T-helper 22 cell (primary cell): ENCODE measurements around the gene PPP1R14D.

Source experiments
- DNase-seq: peaks from one replicate; pipeline ENCODE4 v3.0.0-alpha.2; 2020; ENCODE audit warnings: low read depth

Gene PPP1R14D

DNA sequence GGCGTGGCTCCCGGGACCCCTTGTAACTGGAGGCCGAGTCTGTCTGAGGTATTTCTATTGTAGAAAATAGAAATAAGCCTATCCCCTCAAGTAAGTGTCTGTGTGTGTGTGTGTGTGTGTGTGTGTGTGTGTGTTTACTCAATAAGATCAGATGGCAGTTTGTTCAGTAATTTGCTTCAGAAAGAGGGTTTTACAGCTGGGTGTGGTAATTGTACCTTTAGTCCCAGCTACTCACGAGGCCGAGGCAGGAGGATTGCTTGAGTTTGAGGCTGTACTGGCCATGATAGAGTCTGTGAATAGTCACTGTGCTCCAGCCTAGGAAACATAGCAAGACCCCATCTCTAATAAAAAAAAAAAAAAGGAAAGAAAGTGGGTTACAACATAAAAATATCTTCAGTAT, 24.0 kb upstream of the PPP1R14D start:
- no peak for DNase-seq

DNA sequence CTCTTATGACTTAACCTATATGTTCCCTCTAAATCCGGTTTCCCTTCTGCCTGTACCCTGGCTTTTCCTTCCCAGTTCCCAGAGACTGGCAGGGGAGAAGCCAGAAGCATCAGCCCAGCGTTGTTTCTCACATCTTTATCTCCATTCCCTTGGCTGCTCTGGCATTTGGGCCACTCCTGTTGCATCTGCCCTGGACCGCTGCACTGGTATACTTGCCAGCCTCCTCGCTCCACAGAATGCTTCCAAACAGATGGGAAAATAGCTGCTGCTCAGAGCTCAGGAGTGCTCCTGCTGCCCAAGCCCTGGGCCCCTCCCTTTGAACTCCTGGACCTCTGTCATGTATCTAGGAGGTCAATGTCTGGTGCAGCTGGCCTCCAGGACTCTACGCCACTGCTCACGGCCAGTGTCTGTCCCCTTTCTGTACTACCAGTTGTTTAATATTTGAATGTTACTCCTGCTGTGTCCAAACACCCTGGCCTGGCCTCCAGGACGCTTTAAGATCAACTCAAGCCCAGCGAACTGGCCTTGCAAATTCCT, 22.1 kb upstream of the PPP1R14D start:
- DNase-seq, result no peak

DNA sequence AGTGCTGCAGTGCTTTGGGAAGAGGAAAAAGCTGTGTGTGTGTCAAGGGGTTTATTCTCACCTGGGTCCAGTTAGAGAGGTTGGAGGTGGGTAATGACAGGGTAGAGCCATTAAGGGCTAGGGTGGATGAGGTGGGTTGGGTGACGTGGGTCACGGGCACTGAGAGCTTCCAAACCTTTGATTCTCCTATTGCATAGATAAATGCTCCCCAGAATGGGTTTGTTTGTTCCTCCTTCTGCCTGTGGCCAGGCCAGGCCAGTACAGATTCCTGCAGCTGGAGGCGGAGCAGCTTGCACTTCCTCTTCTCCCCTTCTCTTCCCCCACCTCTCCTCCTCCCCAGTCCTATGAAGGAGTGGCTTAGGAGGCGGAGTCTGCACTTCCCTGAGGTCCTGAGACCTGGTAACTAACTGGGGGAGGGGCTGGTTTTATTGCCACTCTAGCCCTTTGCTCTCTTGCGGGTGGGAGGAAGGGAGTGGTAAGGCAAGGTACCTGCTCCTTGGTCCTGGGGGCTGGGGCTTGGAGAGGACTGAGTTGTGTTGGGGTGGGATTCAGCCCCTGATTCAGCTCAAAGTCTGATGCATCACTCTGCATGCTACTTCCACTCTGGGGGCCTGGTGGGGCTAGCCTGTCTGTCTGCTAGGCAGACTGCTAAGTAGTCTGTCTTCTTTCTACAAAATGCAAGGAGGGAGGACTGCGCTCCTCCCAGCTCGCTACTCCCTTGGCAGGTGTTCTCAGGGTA, 18.9 kb upstream of the PPP1R14D start:
- DNase-seq, result no peak

DNA sequence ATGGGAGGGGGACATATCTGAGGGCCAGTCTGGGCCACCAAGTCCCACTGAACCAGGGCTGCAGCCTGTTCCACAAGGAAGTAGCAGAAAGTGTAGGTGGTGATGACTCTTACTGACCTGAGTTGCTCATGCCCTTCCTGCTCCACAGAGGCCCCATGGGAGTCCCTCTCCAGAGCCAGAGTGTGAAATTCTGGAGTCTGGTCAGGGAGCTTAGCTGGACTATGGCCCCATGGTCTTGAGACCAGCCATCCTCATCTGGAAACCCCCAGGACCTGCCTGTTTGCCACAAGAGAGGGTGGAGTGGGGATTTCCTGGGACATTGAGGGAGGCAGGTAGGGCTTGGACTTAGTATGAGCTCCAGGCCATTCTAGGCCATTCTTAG, 18.3 kb upstream of the PPP1R14D start:
- no peak for DNase-seq

DNA sequence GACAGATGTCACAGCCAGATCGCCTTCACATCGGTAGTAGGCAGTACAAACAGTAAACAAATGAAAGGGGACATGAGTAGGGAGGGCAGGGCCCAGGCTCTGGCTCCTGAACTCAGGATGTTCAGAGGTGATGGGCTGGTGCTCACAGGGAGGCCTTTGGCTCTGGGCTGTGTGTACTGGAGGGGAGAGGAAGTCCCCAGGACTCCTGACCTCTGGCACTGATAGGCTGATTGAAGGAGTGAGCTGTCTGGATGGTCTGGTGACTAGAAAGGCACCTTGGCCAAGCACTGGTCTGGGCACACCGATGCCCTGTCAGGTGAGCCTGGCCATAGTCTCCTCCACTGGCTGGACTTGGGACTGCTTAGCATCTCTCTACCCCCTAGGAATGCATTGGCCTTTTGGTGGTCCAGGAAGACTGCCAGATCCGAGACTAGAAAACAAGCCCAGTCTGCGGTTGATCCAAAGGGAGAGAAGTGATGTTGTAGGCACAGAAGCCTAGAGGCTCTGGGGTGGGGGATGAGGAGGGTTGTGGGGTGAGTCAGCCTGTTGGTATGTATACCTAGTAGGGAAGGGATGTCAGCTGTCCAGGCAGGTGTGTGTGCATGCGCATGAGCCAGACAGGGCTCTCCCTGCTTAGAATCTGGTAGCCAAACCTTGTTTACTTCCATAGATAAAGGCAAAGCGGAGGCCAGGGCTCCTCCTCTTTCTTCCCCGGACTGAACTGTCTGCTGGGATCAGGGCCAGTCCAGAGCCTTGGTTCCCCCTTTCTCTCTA, 17.2 kb upstream of the PPP1R14D start:
- no peak for DNase-seq

DNA sequence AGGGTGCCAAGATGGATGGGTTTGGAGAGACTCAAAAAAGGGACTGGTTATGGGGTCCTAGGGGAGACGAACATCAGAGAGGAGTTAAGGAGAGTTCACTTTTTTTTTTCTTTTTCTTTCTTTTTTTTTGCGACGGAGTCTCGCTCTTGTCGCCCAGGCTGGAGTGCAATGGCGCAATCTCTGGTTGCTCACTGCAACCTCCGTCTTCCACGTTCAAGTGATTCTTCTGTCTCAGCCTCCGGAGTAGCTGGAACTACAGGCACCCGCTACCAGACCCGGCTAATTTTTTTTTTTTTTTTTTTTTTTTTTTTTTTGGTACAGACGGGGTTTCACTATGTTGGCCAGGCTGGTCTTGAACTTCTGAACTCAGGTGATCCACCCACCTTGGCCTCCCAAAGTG, 16.5 kb upstream of the PPP1R14D start:
- no peak for DNase-seq

DNA sequence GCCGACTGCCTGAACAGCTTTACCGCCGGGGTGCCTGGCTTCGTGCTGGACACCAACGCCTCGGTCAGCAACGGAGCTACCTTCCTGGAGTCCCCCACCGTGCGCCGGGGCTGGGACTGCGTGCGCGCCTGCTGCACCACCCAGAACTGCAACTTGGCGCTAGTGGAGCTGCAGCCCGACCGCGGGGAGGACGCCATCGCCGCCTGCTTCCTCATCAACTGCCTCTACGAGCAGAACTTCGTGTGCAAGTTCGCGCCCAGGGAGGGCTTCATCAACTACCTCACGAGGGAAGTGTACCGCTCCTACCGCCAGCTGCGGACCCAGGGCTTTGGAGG, 16.2 kb upstream of the PPP1R14D start:
- no peak for DNase-seq

DNA sequence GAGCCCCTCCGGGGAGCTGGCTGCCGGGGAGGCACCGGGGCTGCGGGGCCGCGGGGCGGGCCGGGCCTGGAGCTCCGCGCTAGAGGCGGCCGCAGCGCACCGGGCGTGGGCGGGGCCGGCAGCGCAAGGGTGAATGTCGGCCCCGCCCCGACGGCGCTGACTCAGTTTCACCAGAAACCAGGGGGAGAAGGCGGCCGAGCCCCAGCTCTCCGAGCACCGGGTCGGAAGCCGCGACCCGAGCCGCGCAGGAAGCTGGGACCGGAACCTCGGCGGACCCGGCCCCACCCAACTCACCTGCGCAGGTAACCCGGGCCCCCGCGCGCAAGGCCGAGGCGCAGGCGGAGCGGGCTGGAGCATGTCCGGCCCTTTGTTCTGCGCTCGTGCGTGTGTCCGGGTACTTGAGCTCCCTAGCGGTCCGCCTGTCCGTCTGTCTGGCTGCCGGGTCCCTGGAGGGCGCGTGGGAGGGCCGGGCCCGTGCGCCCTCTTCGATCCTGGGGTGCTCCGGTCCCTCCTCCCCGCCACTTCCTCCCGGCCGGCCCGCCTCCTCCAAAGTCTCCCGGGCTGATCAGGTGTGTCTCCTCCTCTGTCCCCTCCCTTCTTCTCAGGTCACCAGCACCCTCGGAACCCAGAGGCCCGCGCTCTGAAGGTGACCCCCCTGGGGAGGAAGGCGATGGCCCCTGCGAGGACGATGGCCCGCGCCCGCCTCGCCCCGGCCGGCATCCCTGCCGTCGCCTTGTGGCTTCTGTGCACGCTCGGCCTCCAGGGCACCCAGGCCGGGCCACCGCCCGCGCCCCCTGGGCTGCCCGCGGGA, 15.6 kb upstream of the PPP1R14D start, which contains the start of gene SPINT1:
SPINT1 (plus strand) TSS at position 164 of the 811 bp plus-strand sequence; CDS start at position 671, 507 bp downstream.
- DNase-seq, result no peak

DNA sequence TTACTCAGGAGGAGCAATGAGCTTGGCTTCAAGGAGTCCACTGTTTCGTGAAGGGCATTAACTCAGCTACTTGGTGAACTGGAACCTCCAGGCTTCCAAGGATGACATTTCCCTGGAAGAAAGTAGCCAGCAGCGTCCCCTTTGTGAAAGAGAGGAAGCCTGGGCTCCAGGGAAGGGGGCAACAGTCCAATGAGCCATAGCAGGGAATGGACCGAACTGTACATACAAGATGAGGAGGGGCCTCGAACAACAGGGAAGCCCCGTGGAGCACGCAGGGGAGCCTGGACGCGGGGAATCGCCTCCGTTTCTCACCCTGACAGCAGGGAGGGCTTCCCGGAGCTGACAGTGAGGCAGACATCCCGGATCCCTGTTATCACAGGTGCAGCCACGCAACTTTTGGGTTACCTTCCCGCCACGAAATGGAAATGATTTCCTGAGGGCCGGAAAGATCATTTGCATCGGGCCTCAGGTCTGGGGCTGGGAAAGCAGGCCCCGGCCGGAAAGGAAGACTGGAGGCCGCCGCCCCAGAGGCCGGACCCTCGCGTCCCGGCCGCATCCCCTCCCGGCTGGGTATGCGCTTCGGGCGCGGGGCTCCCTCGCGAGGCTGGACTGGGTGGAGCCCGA, 14.9 kb upstream of the PPP1R14D start:
- DNase-seq, result no peak

DNA sequence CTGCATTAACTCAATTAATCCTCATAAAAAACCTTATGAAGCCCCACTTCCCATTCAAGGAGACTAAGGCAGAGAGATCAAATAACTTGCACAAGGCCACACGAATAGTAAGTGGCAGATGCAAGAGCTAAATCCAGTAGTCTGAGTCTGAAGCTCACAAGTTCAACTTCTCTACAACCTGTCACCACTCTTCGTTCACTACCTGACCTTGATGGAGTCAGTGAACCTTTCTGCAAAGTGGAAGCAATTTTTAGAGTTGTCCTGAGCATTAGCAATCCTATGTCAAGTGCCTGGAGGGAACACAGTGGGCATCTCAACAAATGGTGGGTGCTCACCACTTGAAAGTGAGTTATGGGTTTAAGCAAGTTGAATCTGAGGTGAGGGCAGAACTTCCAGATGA, 13.2 kb upstream of the PPP1R14D start:
- no peak for DNase-seq

DNA sequence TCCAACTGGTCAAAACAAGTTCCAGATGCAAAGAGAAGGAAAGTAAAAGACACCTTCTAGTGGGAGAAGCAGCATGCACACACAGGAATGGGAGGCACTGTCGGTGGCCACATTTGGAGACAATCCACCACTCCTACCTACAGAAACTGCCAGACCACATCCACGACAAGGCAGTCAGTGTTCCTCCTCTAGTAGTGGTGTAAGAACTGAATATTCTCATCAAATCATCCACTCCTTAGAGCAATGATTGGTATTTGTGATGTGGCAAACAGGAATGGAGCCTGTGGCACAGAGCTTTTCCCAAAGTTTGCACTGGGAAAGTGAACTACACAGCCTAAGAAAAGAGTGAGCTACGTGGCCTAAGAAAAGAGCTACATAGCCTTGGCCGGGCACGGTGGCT, 10.2 kb upstream of the PPP1R14D start:
- no peak for DNase-seq

DNA sequence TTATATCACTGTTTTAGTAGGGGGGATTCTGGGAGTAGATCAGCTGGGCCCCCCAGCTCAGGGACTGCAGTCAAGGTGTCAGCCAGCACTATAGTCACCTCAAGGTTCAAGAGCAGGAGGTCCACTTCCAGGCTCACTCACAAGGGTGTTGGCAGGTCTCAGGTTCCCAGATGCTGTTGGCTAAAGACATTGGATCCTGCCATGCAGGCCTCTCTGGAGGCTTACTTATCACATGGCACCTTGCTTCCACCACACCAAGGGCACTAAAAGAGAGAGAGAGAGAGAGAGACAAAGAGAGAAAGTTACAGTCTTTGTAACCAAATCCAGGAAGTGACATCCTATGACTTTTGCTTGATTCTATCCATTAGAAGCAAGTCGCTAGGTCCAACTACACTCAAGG, 7.5 kb upstream of the PPP1R14D start:
- DNase-seq, result no peak

DNA sequence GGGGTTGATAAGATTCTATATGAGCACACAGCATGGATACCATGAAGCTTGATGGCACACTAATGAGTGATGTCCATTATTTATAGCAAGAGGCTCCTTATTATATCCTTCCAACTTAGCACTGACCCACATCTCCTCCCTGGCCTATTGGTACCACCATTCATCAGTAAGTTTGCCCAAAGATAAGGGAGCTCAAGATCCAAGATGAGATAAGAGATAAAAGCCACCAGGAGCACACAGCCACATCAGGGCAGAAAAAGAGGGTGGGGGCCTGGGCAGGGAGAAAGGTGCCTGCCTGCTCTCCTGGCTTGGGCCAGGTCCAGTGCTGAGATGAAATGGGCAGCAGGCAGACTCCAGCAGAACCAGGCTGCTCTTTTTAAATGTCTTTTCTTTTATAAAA, 4.4 kb upstream of the PPP1R14D start:
- DNase-seq, result no peak

DNA sequence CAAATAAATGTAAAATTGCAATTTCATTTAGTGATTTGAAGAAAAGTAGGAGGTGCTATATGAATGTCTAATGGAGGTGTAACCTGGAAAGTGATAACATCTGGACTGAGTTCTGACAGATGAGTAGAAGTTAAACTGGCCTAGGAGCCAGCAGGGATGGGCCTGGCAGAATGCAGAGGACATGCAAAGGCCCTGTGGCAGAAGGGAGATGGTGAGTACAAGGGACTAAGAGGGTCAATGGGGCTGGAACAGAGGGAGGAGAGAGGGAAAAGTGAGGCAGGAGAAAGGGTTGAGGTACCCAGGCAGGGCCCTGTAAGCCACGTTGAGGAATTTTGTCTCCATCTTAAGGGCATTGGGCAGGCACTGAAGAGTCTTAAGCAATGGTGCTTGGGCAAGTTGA, 3.4 kb upstream of the PPP1R14D start:
- no peak for DNase-seq

DNA sequence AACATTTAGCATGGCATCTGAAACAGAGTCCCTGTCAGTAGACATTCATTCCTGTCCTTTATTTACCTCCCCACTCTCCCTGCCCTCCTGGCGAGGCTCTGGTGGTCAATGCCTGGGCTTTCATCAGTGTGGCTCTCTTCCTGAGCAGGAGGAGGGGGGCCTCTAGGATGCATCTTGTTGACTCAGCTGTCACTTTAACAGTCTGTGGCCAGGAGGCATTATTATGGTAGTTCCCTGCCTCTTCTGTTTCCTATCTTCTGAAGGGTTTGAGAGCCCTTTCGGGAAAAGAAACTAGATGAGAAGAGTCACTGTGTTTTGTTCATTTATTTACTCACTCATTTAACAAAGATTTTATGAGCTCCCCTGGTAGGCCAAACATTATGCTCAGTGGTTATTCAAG, 2.4 kb upstream of the PPP1R14D start:
- DNase-seq, result no peak

DNA sequence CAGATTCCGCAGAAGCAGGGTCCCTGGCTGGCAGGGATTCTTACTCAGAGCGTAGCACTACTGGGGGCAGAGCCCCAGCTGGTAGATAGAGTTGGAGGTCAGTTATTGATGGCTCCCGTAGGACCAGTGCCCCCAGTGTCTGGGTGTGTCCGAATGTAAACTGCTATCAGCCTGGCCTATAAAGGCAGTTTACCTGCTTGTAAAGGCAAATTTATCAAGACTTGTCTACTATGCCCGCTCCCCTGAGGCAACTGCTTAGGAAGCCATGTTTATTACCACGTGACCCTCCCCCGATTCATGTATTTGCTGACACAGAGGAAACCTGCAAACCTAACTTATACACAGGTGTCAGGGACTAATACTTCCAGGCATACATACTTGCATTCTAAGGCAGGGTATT, 607 bp upstream of the PPP1R14D start:
- DNase-seq, result no peak

DNA sequence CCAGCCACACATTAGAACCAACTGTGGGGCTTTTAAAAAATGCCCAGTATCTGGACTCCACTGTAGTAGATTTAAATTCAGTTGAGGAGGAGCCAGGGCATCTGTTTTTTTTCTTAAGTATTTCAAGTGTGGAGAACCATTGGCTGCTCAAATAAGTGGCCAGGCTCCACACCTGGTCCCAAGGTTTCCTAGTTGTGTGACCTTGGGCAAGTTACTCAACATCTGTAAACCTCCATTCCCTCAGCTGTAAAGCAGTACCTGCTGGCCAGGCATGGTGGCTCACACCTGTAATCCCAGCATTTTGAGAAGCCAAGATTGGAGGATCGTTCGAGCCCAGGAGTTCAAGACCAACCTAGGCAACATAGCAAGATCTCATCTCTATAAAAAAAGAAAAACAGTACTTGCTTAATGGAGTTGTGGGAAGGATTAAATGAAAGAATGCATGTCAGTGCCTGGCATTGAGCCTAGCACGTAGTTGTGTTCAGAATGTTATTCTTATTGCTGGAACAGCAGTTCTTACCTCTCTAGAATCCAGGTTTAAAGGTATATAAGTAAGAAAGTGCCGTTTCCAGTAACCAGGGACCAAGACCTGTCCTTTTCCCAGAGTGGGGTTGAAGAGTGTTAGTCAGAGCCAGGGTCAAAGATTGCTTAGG, 2.0 kb downstream of the PPP1R14D start:
- DNase-seq, result no peak

DNA sequence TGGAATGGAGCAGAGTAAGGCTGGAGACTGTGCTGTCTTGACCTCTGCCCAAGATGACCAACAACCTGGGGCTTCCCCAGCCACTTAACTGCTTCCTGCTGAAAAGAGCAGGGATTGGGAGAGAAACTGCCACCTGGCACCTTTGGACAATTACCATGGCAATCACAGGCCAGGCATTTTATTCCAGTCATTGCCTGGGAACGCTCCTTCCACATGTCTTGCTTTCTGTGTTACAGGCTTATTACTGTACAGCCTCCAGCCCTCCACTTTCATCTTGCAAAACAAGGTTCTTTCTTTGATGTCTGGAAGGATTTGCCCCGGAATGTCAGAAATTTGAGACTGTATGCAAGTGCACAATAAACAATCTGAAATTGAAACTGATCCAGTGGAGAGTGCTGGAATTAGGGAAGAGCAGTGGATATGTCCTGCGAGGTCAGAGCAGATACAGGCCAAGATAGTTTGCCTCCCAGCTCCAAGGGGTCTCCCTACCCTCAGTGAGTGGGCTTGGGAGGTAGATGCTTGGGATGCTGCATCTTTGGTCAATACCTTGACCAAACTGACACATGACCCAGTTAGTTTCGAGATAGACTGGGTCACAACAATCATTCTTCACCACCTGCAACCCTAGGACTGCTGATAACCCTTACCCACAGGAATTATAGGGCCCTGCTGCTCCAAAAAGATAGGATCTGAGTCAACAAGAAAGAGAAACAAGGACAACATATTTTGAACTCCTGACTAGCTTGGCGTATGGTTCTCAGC, 2.7 kb downstream of the PPP1R14D start:
- DNase-seq, result no peak

DNA sequence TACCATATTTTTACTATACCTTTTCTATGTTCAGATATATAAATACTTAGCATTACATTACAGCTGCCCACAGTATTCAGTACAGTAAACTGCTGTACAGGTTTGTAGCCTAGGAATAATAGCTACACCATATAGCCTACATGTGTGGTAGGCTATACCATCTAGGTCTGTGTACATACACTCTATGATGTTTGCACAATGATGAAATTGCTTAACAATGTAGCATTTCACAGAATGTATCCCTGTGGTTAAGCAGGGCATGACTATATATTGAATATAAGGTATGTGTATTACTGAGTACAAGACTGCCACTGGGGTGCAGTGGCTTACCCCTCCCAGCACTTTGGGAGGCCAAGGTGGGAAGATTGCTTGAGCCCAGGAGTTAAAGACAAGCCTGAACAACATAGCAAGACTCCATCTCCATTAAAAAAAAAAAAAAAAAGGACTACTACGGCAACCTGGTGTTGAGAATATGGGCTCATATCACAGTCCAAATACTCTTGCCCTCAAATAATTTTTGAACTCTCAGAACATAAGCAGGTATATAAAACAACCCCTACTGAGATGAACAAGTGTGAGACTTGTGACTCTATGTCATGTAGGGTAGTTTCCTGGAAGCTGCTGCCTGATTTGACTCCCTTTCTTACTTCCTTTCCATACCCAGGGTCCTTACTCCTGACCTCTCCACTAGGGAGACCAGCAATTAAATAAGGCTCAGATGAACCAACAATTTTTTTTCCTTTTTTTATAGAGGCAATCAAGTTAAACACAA, 4.8 kb downstream of the PPP1R14D start:
- no peak for DNase-seq

DNA sequence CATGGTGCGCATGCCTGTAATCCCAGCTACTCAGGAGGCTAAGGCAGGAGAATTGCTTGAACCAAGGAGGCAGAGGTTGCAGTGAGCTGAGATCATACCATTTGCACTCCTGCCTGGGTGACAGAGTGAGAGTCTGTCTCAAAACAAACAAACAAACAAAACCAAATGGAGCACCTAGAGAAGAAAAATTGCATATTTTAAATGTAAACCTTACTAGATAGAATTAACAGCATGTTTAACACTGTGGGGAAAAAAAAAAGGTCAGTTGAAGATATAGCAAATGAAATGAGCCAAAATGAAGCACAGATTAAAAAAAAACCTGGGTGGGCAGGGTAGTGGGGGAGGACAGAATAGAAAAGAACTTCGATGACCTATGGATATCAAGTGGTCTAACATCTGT, 7.3 kb downstream of the PPP1R14D start:
- no peak for DNase-seq
